MCF 10A (cell line): ENCODE results near the gene STK35. TPM values are rescaled to one million over a fixed set of nuclear protein-coding genes. Genes with fewer than 3 reads are reported as not detected.

Source experiments
- BruUV-seq: library from RNA; stranded (reverse); fragments of 400-500 nt; replicated peaks from 2 replicates; lab custom pipeline; 2021; lab: Mats Ljungman, UMichigan
- CTCF ChIA-PET: fragments of 300-600 bp; sonication (Branson Sonifier 250); formaldehyde crosslinking; extraction: SDS; loops from one replicate; lab custom pipeline; 2021; ENCODE audit warnings: antibody characterized with exemption, inconsistent platforms; lab: Yijun Ruan, JAX
- POLR2A ChIA-PET: fragments of 300-600, 350-650 bp; sonication (Branson Sonifier 250); formaldehyde crosslinking; extraction: SDS; loops from one replicate; lab custom pipeline; 2020; ENCODE audit warnings: antibody characterized with exemption, inconsistent platforms; lab: Yijun Ruan, JAX
- DNase-seq: peaks from one replicate; pipeline ENCODE4 v3.0.0-alpha.2; 2018; ENCODE audit not compliant: unreplicated experiment
- H3K27ac Mint-ChIP-seq: one replicate; pipeline ENCODE4 v1.8.0; 2022; ENCODE audit warnings: mild to moderate bottlenecking, low read depth, mixed read lengths; ENCODE audit not compliant: unreplicated experiment
- H3K27me3 Mint-ChIP-seq: one replicate; pipeline ENCODE4 v1.8.0; 2022; ENCODE audit warnings: mixed read lengths; ENCODE audit not compliant: insufficient read depth, unreplicated experiment
- H3K36me3 Mint-ChIP-seq: one replicate; pipeline ENCODE4 v1.8.0; 2022; ENCODE audit warnings: mild to moderate bottlenecking, moderate library complexity, mixed read lengths; ENCODE audit not compliant: insufficient read depth, unreplicated experiment
- H3K4me1 Mint-ChIP-seq: one replicate; pipeline ENCODE4 v1.8.0; 2022; ENCODE audit warnings: mixed read lengths; ENCODE audit not compliant: insufficient read depth, unreplicated experiment
- H3K4me3 Mint-ChIP-seq: one replicate; pipeline ENCODE4 v1.8.0; 2022; ENCODE audit warnings: mild to moderate bottlenecking, moderate library complexity, mixed read lengths; ENCODE audit not compliant: unreplicated experiment
- H3K9me3 Mint-ChIP-seq: one replicate; pipeline ENCODE4 v1.8.0; 2022; ENCODE audit warnings: mixed read lengths; ENCODE audit not compliant: unreplicated experiment
- intact Hi-C: fragments of 100-400 bp; cut with micrococcal nuclease; formaldehyde crosslinking; loops from 2 replicates; pipeline ENCODE4 v1.14.1; 2022
- total RNA-seq: library from RNA; stranded (reverse); gene quantifications from 2 replicates; pipeline ENCODE4 v1.2.3, GENCODE V29; 2022
- TF ChIP-seq, protein P1 (sequence below): fragments of 200-600 bp; IDR thresholded peaks from one replicate; pipeline ENCODE4 v1.8.0; 2022; ENCODE audit warnings: antibody characterized with exemption, mild to moderate bottlenecking; ENCODE audit not compliant: unreplicated experiment

Gene STK35
- total RNA-seq, 1 experiment from 2014 or later: 18.2 TPM

DNA sequence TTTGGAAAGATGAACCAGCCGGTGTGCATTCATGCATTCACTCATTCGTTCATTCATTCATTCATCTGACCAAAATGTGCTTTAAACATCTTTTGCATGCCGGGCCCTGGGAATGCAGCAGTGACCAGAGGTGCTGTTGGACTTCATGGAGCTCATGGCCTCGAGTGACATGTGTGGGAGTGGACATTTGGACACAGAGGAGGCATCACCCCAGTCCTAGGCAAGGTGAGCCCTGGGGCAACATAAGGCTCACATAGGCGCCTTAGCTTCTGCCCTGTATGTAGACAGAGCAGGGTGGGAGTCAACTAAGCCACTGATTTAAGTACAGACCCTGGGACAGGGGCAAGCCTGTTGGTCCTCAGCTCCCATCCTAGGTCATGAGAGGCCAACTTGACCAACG, 71.6 kb downstream of the STK35 start:
- ChIA-PET POLR2A (interaction anchor here (0.7 to 5.1 kb wide), 9 partner anchors 16 to 239 kb away, joined by 3 to 42 read pairs (median 4); partner anchors contain the start of gene STK35), CTCF (interaction anchor here (0.7 to 7.0 kb wide), 52 partner anchors 8 to 416 kb away, joined by 3 to 95 read pairs (median 6); partner anchors contain the start of gene STK35)
- Mint-ChIP-seq H3K27ac (no peak overlapping the region), H3K9me3 (no peaks in the 10 kb centered on the region), H3K36me3 (no peaks in the 10 kb centered on the region), H3K4me3 (no peak overlapping the region), H3K27me3 (peaks cover 59% of the 10 kb centered on the region), H3K4me1 (peaks cover 6% of the 10 kb centered on the region)
- TF ChIP-seq, protein P1, sequence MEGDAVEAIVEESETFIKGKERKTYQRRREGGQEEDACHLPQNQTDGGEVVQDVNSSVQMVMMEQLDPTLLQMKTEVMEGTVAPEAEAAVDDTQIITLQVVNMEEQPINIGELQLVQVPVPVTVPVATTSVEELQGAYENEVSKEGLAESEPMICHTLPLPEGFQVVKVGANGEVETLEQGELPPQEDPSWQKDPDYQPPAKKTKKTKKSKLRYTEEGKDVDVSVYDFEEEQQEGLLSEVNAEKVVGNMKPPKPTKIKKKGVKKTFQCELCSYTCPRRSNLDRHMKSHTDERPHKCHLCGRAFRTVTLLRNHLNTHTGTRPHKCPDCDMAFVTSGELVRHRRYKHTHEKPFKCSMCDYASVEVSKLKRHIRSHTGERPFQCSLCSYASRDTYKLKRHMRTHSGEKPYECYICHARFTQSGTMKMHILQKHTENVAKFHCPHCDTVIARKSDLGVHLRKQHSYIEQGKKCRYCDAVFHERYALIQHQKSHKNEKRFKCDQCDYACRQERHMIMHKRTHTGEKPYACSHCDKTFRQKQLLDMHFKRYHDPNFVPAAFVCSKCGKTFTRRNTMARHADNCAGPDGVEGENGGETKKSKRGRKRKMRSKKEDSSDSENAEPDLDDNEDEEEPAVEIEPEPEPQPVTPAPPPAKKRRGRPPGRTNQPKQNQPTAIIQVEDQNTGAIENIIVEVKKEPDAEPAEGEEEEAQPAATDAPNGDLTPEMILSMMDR: no peak
- no TSS peak for BruUV-seq
- DNase-seq: no peak
- intact Hi-C loops: loop anchor here (2.0 to 10.0 kb wide), 2 partner anchors 278 to 408 kb away; partner anchors contain the start of gene SIRPA

DNA sequence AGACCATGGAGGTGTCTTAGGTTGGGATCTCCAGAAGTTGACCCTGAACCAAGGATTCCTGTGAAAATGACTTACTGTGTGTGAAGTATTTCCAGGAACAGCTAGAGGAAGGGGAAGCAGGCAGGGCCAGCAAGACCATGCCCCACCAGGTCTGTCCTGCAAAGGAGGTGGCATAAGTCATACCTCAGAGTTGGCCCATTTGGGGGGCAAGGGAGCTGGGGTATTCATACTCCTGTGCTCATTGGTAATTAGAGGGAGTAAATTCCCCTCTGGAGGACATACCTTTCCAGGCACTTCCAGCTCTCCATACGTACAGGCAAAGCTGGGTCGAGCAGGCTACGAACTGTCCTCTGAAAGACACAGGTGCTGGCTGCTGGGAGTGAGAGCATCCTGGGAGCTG, 72.4 kb downstream of the STK35 start:
- no peaks in the 10 kb centered on the region for H3K36me3 Mint-ChIP-seq
- H3K9me3 Mint-ChIP-seq: no peaks in the 10 kb centered on the region
- no peak overlapping the region for H3K27ac Mint-ChIP-seq
- DNase-seq: no peak
- ChIA-PET POLR2A (interaction anchor here (1.2 to 5.1 kb wide), 2 partner anchors 15 to 72 kb away, joined by 3 to 42 read pairs; partner anchors contain the start of gene STK35), CTCF (interaction anchor here (0.6 to 7.0 kb wide), 26 partner anchors 8 to 417 kb away, joined by 3 to 95 read pairs (median 4); no protein-coding TSS in a partner anchor)
- no peak overlapping the region for H3K4me3 Mint-ChIP-seq
- BruUV-seq: no TSS peak
- intact Hi-C loops: loop anchor here (10.0 kb wide), 1 partner anchor 279 kb away; the partner anchor contains the start of gene SIRPA
- peaks cover 59% of the 10 kb centered on the region for H3K27me3 Mint-ChIP-seq
- H3K4me1 Mint-ChIP-seq: peaks cover 6% of the 10 kb centered on the region
- TF ChIP-seq, protein P1: no peak

DNA sequence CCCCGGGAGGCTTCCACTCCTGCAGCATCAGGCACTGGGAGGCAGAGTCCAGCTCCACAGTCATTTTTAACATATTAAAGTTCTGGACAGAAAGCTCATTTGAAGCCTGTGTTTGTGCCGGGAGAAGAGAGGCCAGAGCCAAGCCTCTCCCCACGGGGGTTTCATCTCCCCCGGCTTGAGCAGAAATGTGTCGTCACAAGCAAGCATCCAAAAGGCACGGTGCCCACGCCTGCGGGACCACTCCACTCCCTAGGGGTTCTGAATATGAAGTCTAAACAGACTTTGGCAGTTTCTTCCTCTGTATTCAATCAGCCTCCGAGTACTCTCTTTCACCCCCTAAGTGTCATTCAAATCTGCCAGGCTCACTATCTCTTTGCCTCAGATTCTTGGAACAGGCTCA, 75.3 kb downstream of the STK35 start:
- Mint-ChIP-seq H3K27me3 (peaks cover 42% of the 10 kb centered on the region), H3K36me3 (no peaks in the 10 kb centered on the region), H3K4me1 (peaks cover 6% of the 10 kb centered on the region), H3K4me3 (no peak overlapping the region), H3K9me3 (no peaks in the 10 kb centered on the region), H3K27ac (no peak overlapping the region)
- intact Hi-C loops: loop anchor here (10.0 kb wide), 1 partner anchor 282 kb away; the partner anchor contains the start of gene SIRPA
- ChIA-PET POLR2A (no interaction called here), CTCF (interaction anchor here (0.6 to 7.0 kb wide), 5 partner anchors 84 to 531 kb away, joined by 3 to 95 read pairs (median 3); no protein-coding TSS in a partner anchor)
- BruUV-seq: no TSS peak
- no peak for DNase-seq
- TF ChIP-seq, protein P1: no peak
